WI38 (cell line): ENCODE measurements around the gene FBXL22.

Experiments
- H3K4me3 ChIP-seq: 2 replicates; pipeline ENCODE4 v1.5.1; 2011; ENCODE audit warnings: low read depth, mild to moderate bottlenecking, control low read depth, low read length
- TF ChIP-seq, protein P1 (sequence below): IDR thresholded peaks from 2 replicates; pipeline ENCODE4 v1.5.1; 2012; ENCODE audit warnings: low read depth, mild to moderate bottlenecking, control low read depth, low read length

Gene FBXL22

DNA sequence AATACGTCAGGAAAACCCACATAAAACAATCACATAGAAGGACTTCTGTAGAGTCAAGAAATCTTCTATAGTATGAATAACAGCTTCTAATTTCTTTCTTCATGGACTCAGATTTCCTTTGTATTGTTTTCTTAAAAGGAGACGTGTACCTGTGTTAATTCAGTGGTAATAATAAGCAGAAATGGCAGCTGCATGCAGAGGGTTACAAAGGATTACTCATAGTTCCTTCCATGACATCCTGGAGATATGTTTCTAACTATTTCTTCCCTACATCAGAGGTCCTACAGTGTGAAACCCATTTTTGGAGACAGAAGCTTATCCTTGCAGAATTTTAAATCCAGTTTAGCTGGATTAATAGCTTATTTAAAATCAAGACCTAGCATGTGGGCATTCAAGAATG is 36.1 kb downstream of the FBXL22 start:
- no peak overlapping the region for H3K4me3 ChIP-seq
- TF ChIP-seq, protein P1, sequence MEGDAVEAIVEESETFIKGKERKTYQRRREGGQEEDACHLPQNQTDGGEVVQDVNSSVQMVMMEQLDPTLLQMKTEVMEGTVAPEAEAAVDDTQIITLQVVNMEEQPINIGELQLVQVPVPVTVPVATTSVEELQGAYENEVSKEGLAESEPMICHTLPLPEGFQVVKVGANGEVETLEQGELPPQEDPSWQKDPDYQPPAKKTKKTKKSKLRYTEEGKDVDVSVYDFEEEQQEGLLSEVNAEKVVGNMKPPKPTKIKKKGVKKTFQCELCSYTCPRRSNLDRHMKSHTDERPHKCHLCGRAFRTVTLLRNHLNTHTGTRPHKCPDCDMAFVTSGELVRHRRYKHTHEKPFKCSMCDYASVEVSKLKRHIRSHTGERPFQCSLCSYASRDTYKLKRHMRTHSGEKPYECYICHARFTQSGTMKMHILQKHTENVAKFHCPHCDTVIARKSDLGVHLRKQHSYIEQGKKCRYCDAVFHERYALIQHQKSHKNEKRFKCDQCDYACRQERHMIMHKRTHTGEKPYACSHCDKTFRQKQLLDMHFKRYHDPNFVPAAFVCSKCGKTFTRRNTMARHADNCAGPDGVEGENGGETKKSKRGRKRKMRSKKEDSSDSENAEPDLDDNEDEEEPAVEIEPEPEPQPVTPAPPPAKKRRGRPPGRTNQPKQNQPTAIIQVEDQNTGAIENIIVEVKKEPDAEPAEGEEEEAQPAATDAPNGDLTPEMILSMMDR: no peak

DNA sequence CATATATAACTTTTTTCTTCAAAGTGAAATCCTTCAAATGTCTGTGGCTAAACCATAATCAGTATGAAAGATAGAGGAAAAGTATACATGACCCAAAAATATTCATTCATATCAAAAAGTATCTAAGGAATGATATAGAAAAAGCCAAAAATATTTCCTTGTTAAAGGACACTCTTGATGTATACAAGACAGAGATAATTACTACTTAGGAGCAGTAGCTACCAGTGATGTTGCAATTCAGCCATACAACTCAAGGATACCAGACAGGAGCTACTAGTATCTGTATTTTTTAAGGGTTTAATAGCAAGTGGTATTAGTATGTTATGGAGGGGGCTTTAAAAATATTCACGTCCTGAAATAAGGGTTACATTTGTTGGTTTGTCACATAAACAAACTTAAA is 37.0 kb downstream of the FBXL22 start:
- H3K4me3 ChIP-seq: no peak overlapping the region
- TF ChIP-seq, protein P1: no peak

DNA sequence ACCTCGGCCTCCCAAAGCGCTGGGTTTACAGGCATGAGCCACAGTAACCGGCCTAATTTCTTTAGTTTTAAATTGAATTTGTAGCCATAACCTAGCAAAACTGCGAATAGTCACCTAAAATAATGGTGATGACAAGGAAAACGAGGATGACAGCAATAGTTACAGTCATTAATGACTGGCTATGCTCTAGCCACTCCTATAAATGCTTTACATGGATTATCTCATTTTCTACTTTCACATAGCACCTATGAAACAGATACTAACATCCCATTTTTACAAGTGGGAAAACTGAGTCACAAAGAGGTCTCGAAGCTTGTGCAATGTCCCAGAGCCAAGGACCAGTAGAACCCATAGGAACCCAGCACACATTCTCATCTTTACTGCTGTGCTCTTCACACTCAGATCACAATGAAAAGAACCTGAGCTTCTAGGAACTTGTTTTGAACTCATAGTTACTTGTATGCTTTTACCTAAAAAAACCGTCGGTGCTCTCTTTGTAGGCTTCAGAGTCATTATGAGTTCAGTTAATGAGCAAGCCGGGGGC is 39.4 kb downstream of the FBXL22 start:
- TF ChIP-seq, protein P1: no peak
- no peak overlapping the region for H3K4me3 ChIP-seq

DNA sequence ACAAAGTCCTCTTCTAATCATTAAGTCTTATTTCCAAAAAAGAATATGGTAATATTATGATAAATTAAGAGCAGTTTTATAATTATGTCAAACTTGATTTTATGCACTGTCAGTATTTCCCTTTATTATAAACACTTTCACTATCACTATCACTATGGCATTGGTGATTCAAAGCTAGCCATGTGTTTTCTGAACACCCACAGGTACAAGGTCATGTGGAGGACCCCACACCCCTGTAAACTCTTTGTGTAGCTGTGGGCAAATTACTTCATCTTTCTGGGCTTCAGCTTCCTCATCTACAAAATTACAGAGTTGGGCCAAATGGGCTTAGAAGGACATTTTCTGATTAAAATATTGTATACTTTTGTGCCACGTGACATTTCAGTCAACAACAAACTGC is 41.7 kb downstream of the FBXL22 start:
- H3K4me3 ChIP-seq: no peak overlapping the region
- TF ChIP-seq, protein P1: no peak

DNA sequence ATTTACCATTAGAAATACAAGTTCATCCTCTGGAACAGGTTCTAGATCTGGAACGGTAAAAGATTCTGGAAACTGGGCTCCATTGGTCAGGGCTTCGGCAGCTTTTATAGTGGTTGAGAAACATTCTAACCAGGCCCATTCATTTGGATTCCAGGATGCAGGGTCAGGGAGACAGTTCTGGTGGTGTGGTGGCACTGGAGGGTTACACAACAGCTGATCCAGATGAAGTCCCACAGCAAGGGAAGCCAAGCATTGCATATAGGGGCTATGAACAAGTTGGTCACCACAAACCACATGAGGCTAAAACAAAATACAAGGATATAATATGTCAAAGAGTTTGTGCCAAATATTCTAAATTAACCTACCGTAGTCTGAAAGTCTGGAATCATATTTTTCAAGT is 43.0 kb downstream of the FBXL22 start:
- no peak overlapping the region for H3K4me3 ChIP-seq
- TF ChIP-seq, protein P1: no peak
